Measurements from ENCODE around the gene HES1. TPM values are rescaled to one million over a fixed set of nuclear protein-coding genes. Genes with fewer than 3 reads are reported as not detected.
A peak's percentile ranks its signal among the peaks of the same experiment; 100 is the strongest.

HES1 gene
- total and polyA plus RNA-seq, 9 of the 15 experiments (the other 6 are each of a cell fraction or from before 2014, with no cell fraction given): 3.4 to 37.0 (median 19.3) TPM

GRCh38 chr3:194087995-194088855, 47.7 kb upstream of the HES1 start:
- Histone ChIP-seq H3K27ac (ENCODE audit: extremely low read depth, low read depth, low read length) (peak overlapping the region; percentile 86; the same call in 2 of the 3 replicates), H4K20me1 (replicated peaks; ENCODE audit: control insufficient read depth, insufficient read depth, low read length) (no peaks in the 10 kb centered on the region), H3K4me1 (replicated peaks in 1 of 2; ENCODE audit: control insufficient read depth in 2 of 2, insufficient read depth in 2 of 2, low read length in 2 of 2) (peaks cover 19 to 39% of the 10 kb centered on the region in 2 experiments), H3K9me1 (ENCODE audit: control insufficient read depth, insufficient read depth, low read length) (no peaks in the 10 kb centered on the region), H3K36me3 (ENCODE audit: control insufficient read depth, insufficient read depth, low read length) (no peaks in the 10 kb centered on the region), H2AFZ (ENCODE audit: low read depth, low read length) (peak overlapping the region; percentile 61), H3K4me3 (no peak overlapping the region), H3K9me3 (replicated peaks; ENCODE audit: control insufficient read depth, insufficient read depth, low read depth, low read length) (no peaks in the 10 kb centered on the region), H3K27me3 (ENCODE audit: control insufficient read depth in 2 of 2, insufficient read depth in 2 of 2, low read length in 2 of 2) (no peaks in the 10 kb centered on the region), H3K4me2 (ENCODE audit: insufficient read depth, low read length) (no peak overlapping the region), H3K79me2 (ENCODE audit: control insufficient read depth, insufficient read depth, low read length) (no peaks in the 10 kb centered on the region), H3K9ac (ENCODE audit: insufficient read depth in 1 of 2, low read depth in 2 of 2, low read length in 2 of 2) (no peak overlapping the region; a peak in 1 of 4 replicates)
- DNase-seq (ENCODE audit: extremely low read depth in 1 of 4, low spot score in 3 of 4) (no peak), ATAC-seq (no peak), FAIRE-seq (no peak)
- BruUV-seq (replicated peaks): no TSS peak
- intact Hi-C loops (cut with micrococcal nuclease) (loop anchor here (10.0 kb wide), 2 partner anchors 397 to 493 kb away; partner anchors contain the start of genes ATP13A3 and OPA1), in situ Hi-C loops (cut with MboI) (no loop called here)
- TF ChIP-seq RAD21 (CRISPR knock-in tag; conservative IDR thresholded peaks at IDR 0.05 in 1 of 2, IDR thresholded peaks at IDR 0.05 in 1 of 2): no peak
- TF ChIP-seq MCM3 (IDR thresholded peaks at IDR 0.05): no peak
- peak; percentile 37; the same call in 1 of the 2 replicates for TF ChIP-seq RBFOX2 (IDR thresholded peaks at IDR 0.05; ENCODE audit: low read depth, low read length)
- 0 out of 2 replicates have a peak, but pooled peaks have one; percentile 34 for TF ChIP-seq CXXC5 (CRISPR knock-in tag; IDR thresholded peaks at IDR 0.05)
- TF ChIP-seq KAT7 (CRISPR knock-in tag; IDR thresholded peaks at IDR 0.05; ENCODE audit: borderline replicate concordance): no peak
- TF ChIP-seq NR2C2 (CRISPR knock-in tag; IDR thresholded peaks at IDR 0.05): 0 out of 2 replicates have a peak, but pooled peaks have one; percentile 43
- no peak for TF ChIP-seq NR2C2 (tag; IDR thresholded peaks at IDR 0.05)
- CTCF ChIA-PET (ENCODE audit: low intra/inter-chr PET ratio): no interaction called here
- POLR2A ChIA-PET: interaction anchor here (0.6 to 2.2 kb wide), 5 partner anchors 13 to 271 kb away, joined by 3 to 11 read pairs (median 7); no protein-coding TSS in a partner anchor
- 86% methylated on average over 11 of the region's 11 CpGs for WGBS (ENCODE audit: insufficient coverage, low coverage, missing lambda C conversion rate)
